HK-2 (cell line): ENCODE results near the gene CCDC102B.
"Not testable (repeated sequence)": the region's sequence is repeated elsewhere in the genome, so short reads cannot be mapped to it uniquely, and the experiment has no call there.

Experiments
- DNase-seq: peaks from one replicate; pipeline ENCODE4 v3.0.0-alpha.2; 2018; ENCODE audit not compliant: unreplicated experiment

The CCDC102B gene

DNA sequence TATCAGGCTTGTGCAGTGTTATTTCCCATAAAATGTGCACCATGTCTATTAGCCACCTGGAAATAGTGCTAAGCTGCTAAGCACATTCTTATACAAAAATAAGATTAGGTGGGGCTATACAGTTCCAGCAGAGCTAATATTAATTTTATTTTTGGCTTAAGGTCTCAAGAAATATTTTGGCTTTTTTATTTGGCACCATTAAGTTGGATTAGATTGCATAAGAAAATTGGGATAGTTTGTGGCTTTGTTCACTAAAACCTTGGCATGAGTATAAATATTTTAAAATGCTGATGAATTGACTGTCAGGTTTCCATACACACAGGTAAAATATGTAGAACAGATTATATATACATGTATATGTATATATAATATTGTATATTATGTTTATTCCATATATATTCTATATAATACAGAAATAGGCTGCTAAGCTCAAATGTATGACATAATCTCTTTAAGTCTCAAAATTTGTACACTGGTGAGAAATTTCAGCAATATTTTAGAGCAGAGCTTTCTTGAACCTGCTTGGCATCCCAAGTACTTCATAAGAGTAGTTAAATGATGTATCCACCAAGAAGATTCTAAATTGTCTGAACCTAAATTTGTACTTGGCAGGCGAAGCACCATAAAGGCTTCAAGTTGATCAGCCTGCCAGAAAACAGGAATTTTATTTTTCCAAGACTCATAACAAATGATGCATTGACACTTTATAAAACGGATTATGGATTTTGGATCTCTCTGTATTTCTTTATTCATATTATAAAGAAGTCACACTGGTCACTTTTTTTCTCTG is 32.6 kb downstream of the CCDC102B start:
- DNase-seq = no peak

DNA sequence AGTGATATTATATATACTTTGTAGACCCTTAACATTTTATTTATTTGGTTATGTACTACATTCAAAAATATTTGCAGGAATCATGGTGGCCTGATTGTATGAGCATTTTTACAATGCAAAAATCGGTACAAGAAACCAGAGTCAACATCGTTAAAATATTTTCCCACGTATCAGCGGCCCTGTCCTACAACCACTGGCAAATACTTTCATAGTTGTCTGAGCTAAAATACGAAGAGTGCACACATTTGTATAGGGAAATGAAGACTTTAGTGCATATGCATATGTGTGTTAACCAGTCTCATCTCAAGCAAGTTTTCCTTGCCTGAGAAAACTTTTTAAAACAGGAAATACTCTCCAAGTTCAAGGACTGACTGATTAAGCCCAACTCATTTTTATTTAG is 35.9 kb downstream of the CCDC102B start:
- DNase-seq = no peak

DNA sequence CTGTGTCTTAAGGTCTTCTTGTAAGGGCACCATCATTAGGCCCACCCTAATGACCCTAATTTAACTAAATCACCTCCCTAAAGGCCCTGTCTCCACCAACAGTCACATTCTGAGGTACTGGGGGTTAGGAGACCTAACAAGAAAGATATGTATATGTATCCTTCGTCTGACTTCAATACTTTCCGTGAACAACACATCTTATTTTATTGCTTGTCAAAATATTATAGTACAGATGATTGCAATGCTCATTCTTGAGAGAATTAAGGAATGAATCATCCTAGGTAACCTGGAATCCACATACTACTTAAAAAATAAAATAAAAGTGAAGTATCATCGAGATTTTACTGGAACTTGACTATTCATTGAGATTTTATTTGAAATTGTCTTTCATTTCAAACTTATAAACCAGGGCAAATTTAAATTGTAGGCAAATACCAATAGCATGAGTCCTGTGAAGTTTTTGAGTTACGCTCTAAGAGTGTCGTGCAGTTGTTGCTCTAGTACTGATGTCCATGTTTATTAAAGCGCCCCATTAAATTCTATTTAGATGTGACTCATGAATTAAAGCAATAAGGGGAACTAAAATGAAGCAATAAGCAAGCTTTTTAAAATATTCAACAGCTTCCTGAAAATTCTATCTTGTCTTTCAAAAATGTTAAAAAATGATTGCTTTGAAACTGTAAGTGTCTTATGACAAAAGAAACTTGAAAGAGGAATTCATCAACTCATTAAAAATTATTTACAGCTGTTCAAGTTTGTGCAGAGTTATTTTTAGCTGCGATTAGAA is 40.0 kb downstream of the CCDC102B start:
- DNase-seq = no peak

DNA sequence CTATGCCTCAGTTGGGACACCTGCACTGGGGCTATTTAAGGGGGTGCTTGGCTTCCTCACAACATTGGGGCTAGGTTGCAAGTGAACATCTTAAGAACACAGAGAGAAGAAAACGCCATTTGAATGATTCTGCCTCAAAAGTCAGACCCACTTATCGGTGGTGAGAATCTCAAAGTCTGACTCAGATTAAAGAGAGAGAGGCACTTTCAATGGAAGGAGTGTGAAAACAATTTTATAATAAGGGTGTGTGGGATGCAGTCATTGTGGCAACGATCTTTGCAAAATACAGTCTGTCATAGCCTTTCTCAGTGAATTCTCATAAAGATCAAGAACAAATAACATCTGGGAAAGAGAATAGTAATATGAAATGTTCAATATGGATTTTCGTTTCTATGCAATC is 41.8 kb downstream of the CCDC102B start:
- DNase-seq = no peak

DNA sequence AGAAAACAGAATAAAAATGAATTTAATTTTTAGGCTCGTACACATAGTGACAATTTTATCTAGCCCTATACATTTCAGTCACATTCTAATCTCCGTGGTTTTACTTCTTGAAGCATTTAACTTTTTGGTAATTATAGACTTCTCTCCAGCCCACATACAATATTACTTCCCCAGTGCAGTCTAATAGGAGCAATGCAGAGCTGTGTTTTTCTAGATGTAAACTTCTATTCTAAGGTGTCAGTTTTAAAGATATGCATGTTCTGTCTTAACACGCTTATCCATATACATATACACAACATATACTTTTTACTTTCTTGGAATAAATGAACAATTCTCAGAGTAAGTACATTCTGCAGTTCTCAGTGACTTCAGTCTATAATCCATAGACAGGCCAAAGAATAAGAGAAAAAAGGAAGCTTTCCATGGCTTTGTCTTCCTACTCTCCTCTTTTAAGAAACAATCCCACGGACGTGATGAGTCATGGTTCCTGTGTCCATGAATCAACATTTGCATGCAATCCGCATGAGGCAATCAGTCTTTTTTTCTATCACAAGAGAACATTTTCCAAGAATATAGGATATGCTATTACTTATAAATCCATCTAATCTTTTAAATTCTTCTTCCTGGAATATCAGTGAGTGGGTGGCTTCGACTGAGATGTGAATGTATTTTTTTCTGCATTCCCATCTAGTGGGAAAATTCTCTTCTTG is 42.8 kb downstream of the CCDC102B start:
- no peak for DNase-seq

DNA sequence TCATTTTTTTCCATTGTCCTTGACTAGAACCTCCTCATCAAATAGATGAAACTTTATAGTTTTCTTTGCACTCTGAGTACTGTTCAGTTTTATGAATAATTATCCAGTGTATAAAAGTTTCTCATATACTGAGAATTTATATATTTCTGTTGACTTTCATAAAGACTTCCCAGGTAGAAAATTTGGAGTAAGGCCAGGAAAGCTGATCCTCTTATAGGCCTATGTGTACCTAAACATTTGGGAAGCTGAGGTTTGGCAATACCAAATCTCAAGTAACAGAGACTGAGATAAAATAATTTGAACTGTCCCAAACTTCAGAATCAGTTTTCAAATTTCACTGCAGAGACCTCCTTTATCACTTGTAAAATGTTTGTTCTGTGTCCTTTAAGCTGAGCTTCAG is 43.4 kb downstream of the CCDC102B start:
- no peak for DNase-seq

DNA sequence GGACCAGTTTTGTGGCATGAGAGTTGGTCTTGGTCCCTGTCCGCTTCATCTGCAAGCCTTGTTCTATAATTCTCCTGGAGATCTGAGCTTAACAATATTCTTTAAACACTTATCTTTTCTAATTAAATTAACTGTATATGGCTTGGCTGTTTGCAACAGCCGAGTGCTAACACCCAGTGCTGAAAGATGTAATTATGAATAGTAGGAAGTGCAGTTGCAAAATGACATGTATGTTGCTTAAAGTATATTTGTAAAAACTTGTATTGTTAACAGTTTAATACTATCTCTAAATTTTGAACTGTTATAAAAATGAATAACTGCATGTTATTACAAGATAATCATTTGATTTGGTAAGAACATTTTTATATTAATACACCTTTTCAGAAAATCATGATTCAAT is 45.1 kb downstream of the CCDC102B start:
- no peak for DNase-seq

DNA sequence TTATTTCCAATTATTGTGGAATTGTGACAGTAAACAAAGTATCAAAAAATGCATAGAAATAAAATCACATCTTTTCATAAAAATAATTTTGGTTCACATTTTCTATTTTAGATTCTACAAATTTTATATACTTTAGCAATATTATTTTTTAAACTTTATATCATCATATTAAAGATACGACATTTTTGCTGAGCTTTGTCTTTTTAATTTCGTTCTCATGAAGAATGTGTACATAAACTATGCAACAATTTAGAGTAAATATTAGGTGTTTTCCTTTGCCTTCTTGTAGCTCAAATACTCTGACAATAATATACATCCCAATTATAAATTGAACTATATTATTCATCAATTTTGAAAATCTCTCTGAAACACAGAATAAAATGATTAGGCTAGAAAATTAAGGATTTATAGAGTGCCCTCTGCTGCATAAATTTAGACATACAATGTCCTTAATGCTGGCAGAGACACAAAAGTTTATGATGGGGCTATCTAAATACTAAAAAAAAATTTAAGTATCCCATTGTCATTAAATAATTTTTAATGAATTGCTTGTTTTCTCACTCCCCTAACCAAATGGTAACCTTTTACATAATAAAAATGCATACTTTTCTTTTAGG is 45.7 kb downstream of the CCDC102B start:
- DNase-seq = no peak

DNA sequence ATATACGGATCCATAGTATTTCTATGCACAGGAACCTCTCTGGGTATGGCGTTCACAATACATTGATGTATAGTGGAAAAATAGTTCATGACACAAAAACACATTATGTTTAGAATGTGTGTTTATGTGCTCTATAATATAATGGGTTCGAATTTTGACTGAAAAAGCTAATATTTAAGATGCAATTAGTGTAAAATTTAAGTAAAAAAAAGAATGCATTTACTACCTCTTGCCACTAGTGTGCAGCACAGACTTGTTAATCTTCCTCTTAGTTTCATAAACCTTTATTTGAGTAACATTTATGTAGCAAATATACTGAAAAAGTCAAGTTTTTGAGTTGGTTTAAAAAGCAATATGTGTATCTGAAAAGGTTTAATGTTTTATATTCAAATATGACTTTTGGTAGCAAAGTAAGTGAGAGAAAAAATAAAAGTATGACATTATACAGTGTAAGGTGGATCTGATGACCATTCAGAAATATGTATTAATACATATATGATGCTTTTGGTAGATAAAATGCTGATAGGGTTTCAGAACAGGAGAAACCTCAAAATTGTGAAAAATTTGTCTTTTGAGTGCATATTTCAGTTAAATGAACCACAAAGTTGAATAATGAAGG is 49.4 kb downstream of the CCDC102B start:
- no peak for DNase-seq

DNA sequence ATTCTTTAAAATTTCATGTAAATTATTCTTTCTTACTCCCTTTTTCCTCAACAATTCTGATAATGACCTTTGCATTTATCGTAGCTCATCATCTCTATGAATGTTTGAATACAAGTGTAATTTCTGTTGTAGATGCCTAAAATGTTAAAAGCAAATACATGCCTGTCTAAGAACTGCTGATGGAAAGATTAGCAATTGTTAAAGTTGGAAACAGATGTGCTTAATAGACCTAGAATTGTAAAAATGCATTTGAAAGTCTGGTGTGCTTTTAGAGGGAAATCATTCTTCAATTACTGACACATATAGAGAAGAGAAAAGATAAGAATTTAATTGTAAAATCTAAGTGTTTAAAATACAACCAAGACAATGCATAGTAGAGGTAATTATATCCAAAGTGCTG is 50.4 kb downstream of the CCDC102B start:
- DNase-seq = no peak

DNA sequence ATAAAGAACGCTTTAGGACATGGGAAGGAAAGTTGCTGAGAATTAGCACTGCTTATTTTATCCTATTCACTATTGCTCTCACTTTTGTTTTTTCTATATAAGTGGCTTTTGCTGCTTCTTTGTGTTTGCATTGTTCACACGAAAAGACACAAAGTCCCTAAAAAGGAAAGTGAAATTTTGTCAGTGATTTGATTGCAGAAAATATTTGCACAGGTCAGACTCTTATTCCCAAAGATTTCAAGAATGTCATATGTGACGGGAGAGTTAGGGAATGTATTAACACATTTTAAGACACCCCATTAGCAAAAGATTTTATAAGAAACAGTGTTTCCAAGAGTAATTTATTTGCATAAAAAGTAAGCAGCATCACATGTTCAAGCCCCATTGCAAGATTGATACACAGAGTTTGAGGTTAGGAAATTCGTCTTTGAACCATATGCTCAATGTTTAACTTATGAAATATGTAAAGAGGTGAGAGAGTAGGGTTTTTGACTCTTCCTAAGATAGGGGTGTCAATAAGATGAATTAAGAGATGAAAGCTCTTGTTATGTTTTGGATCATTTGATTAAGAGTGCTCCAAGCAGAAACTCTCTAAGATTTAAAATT is 57.0 kb downstream of the CCDC102B start:
- DNase-seq = no peak

DNA sequence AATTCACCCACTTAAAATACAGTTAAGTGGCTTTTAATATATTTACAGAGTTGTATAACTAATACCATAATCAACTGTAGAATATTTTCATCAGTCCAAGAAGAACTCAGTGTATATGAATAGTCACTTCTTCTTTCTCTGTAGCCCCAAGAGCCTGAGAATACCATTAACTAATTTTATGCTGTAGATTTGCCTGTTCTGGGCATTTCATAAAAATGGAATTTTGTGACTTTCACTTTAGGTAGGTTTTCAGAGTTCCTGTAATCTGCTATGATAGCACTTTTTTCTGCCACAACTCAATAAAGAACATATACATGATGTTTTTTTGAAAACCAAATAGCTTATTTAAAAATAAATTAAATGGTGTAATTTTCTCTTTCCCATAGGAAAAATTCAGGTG is 57.6 kb downstream of the CCDC102B start:
- DNase-seq = no peak

DNA sequence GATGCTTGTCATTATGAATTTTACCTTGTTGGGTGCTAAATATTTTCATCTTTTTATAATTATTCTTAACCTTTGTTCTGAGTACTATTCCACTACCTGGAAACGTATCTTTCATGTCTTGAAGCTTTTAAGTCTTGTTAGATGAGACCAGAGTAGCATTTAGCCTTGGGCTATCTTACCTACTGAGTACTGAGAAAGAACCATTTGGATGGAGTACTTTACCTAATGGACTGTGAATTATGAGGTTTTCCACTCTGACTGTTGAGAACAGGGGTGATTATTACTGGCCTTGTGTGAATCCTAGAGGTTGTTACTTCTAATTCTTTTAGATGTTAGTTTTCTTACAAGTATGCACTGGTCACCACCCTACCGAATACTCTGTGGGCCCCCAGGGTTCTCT is 63.5 kb downstream of the CCDC102B start:
- no peak for DNase-seq

DNA sequence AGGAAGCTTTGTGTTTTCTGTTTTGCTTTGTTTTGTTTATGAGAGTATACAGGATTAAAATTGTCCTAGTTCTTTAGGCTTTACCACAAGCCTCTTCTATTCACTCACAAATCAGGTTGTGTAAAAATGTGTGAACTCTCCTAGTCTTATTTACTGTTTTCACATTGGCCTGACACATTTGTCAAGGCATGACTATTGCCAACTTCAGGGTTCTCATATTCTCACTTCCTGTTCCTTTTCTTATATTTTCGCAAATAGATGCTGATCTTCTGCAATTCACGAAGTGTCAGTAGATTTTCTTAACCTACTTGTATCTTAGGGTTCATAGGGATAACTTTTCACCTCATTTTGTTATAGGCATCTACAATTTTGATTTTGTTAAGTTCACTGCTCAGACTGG is 67.1 kb downstream of the CCDC102B start:
- DNase-seq = no peak

DNA sequence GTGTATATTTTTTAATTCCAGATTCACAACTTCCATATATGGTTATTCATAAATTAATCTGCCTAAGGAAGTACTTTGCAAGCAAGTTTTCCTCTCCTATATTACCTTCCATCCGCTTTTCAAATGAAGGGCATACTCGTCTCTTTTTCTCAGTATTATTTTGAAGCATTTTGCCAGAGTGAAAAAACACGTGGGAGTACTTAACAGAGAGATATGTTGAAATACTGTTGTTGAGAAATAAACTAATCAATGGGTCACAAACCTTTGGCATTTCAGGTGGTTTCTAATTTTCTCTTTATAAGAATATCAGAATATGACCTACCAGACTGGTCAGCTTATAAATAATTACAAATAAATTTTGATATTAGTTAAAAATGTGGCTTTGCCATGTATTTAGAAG is 67.6 kb downstream of the CCDC102B start:
- DNase-seq = no peak

DNA sequence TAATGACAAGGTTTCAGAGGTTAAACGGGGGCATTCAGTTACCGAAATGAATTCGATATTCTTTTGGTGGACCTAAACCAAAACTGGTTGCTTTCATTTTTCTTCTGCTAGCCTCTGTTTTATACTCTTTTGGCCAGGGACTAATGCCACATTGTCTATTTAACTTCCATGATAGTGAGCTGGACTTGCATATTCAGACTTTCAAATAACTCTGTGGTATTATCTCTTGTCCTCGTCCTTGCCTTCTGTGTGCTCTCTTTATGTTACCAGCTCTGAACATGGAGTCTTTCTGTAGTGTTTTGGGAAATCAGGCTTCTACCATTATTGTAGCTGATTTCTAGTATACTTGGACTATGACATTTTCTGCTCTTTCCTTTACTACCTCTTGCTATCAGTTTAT is 75.1 kb downstream of the CCDC102B start:
- DNase-seq = no peak

DNA sequence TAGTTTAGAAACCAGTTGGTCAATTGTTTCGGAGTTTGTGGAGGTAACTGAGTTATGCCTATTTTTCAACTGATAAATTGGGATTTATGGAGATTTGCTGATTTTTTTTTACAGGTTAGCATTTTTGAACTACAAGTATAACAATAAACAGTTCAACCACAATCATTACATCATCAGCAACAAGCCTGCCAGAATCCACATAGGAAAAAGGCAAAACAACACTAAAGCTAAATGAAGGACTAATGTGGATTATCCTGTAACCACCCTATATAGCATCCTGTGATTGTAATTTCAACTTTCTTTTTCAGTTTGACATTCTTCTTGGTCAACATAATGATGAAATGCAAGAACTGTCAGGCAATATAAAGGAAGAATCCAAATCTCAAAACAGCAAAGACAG is 76.5 kb downstream of the CCDC102B start:
- DNase-seq = no peak

DNA sequence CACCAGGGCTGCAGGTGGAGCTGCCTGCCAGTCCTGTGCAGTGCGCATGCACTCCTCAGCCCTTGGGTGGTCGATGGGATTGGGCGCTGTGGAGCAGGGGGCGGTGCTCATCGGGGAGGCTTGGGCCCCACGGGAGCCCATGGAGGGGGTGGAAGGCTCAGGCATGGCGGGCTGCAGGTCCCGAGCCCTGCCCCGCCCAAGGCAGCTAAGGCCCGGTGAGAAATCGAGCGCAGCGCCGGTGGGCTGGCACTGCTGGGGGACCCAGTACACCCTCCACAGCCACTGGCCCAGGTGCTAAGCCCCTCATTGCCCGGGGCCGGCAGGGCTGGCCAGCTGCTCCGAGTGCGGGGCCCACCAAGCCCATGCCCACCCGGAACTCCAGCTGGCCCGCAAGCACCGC is 82.1 kb downstream of the CCDC102B start:
- DNase-seq = not testable (repeated sequence)

DNA sequence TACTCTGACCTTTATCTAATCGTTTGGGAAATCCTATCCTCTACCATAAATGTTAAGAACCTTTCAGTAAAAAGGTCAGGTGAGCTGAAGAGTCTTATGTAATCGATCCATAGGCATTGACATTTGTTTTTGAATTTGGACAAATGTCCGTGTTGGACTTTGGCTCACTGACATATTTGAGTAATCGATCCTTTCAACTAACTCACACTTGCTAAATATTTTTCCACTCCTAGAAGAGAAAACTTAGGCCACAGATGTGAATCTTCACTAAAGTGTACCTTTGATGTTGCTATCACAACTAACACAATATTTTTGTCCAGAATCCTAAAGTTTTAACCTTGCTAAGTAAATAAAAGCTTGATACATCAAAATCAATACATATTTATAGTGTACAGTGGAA is 89.5 kb downstream of the CCDC102B start:
- no peak for DNase-seq

DNA sequence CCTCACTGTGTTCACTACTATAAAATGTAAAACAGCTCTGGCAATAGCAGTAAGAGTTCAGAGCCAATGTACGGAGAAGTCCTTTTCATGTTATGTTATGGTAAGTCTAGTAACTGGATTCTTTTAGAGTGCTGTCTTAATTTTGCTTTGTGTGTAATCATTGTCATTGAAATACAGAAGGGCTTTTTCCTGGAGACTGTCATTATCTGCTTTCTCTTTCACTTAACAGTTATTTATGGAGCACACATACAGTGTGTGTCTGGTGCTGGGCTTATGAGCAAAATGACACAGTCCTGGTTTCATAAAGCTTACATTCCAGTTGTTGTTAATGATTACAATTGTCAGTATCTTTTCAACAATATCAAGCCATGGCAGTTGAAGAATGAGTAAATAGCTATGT is 95.5 kb downstream of the CCDC102B start:
- no peak for DNase-seq

DNA sequence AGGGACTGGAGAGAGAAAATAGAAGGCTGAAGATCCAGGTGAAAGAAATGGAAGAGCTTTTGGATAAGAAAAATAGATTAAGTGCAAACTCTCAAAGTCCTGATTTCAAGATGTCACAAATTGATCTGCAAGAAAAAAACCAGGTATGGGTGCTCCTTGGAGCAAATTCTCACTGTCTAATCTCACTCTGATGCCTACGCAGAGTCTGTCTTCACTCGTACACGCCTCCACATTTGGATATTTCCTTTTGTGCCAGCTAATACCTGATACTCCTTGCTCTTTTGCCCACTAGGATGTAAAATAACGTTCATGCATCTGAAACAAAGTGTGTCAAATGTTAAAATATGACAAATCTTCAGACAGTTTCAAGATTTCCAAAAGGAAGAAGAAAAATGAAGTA is 99.4 kb downstream of the CCDC102B start:
- DNase-seq = no peak
